Activated CD4-positive, alpha-beta T cell treated with anti-CD3 and anti-CD28 coated beads, Interleukin-2, amount 10 ng/mL, durations not matched to agents 24 days and 14 days (primary cell): ENCODE measurements around the gene EPB41L4B. TPM values are rescaled to one million over a fixed set of nuclear protein-coding genes. Genes with fewer than 3 reads are reported as not detected.
"Not testable (repeated sequence)": the region's sequence is repeated elsewhere in the genome, so short reads cannot be mapped to it uniquely, and the experiment has no call there.

ENCODE experiments used
- DNase-seq: peaks from one replicate; pipeline ENCODE4 v3.0.0; 2022
- H3K27ac Mint-ChIP-seq: one replicate; pipeline ENCODE4 v1.8.0; 2022; ENCODE audit warnings: mild to moderate bottlenecking, mixed read lengths
- H3K27me3 Mint-ChIP-seq: one replicate; pipeline ENCODE4 v1.8.0; 2022; ENCODE audit warnings: mixed read lengths
- H3K36me3 Mint-ChIP-seq: one replicate; pipeline ENCODE4 v1.8.0; 2022; ENCODE audit warnings: low read depth, mild to moderate bottlenecking, mixed read lengths
- H3K4me1 Mint-ChIP-seq: one replicate; pipeline ENCODE4 v1.8.0; 2021; ENCODE audit warnings: mixed read lengths
- H3K4me3 Mint-ChIP-seq: one replicate; pipeline ENCODE4 v1.8.0; 2022; ENCODE audit warnings: mild to moderate bottlenecking, moderate library complexity, mixed read lengths
- H3K9me3 Mint-ChIP-seq: one replicate; pipeline ENCODE4 v1.8.0; 2021; ENCODE audit warnings: mixed read lengths
- intact Hi-C: fragments of 100-400 bp; cut with micrococcal nuclease; formaldehyde crosslinking; loops from one replicate; pipeline ENCODE4 v1.15.1; 2023
- total RNA-seq: library from RNA; stranded (reverse); gene quantifications from 2 replicates; pipeline ENCODE4 v1.2.3, GENCODE V29; 2022

Gene EPB41L4B
- total RNA-seq, 1 donor from 2014 or later, result 1.5 TPM

GRCh38 chr9:109231593-109231992 lies 89.3 kb downstream of the EPB41L4B start:
- H3K27ac Mint-ChIP-seq, result no peak overlapping the region
- H3K36me3 Mint-ChIP-seq, result no peaks in the 10 kb centered on the region
- H3K4me3 Mint-ChIP-seq, result no peak overlapping the region
- intact Hi-C loops, result no loop called here
- H3K9me3 Mint-ChIP-seq, result no peaks in the 10 kb centered on the region
- H3K4me1 Mint-ChIP-seq, result no peaks in the 10 kb centered on the region
- H3K27me3 Mint-ChIP-seq, result peaks cover 33% of the 10 kb centered on the region
- DNase-seq, result no peak

- no peak for DNase-seq
- no peaks in the 10 kb centered on the region for H3K36me3 Mint-ChIP-seq
- no peaks in the 10 kb centered on the region for H3K9me3 Mint-ChIP-seq
- H3K4me1 Mint-ChIP-seq, result no peaks in the 10 kb centered on the region
- intact Hi-C loops, result no loop called here
- peaks cover 34% of the 10 kb centered on the region for H3K27me3 Mint-ChIP-seq
- no peak overlapping the region for H3K27ac Mint-ChIP-seq
- no peak overlapping the region for H3K4me3 Mint-ChIP-seq
Measured at GRCh38 chr9:109230277-109230676, 90.6 kb downstream of the EPB41L4B start.

GRCh38 chr9:109229682-109230081 lies 91.2 kb downstream of the EPB41L4B start:
- no peak overlapping the region for H3K27ac Mint-ChIP-seq
- H3K36me3 Mint-ChIP-seq, result no peaks in the 10 kb centered on the region
- H3K9me3 Mint-ChIP-seq, result no peaks in the 10 kb centered on the region
- no peak overlapping the region for H3K4me3 Mint-ChIP-seq
- H3K27me3 Mint-ChIP-seq, result peaks cover 36% of the 10 kb centered on the region
- H3K4me1 Mint-ChIP-seq, result no peaks in the 10 kb centered on the region
- no peak for DNase-seq
- intact Hi-C loops, result no loop called here

DNA sequence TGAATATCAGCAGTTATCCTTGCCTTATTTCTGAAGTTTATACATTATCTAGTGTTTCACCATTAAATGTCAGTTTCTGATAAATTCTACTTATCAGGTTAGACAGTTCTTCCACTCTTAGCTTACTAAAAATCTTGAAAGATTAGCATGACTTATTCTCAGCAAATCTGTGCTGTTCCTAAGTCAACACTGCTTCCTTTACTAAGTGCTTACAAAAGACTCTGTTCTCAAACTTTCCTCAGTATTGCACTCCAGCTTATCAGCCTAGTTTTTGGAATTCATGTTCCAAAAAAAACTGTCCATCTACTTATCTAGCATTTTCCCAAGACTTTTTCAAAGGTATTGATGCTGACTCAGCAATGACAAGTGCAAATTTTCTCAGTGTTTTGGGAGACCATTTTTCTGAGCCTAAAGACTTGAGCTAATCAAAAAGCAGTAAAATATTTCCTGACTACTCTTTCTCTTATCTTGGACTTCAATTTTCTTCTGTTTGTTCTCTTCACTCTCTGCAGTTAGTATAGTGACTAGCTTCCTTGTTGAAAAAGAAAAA lies 92.7 kb downstream of the EPB41L4B start:
- no peaks in the 10 kb centered on the region for H3K9me3 Mint-ChIP-seq
- H3K27me3 Mint-ChIP-seq, result peaks cover 32% of the 10 kb centered on the region
- DNase-seq, result no peak
- H3K4me3 Mint-ChIP-seq, result no peak overlapping the region
- H3K36me3 Mint-ChIP-seq, result no peaks in the 10 kb centered on the region
- H3K4me1 Mint-ChIP-seq, result no peaks in the 10 kb centered on the region
- intact Hi-C loops, result no loop called here
- H3K27ac Mint-ChIP-seq, result no peak overlapping the region

- no peak overlapping the region for H3K4me3 Mint-ChIP-seq
- H3K27ac Mint-ChIP-seq, result no peak overlapping the region
- H3K4me1 Mint-ChIP-seq, result no peaks in the 10 kb centered on the region
- peaks cover 31% of the 10 kb centered on the region for H3K27me3 Mint-ChIP-seq
- DNase-seq, result no peak
- intact Hi-C loops, result no loop called here
- no peaks in the 10 kb centered on the region for H3K9me3 Mint-ChIP-seq
- no peaks in the 10 kb centered on the region for H3K36me3 Mint-ChIP-seq
Measured at GRCh38 chr9:109225629-109226028, 95.2 kb downstream of the EPB41L4B start.

- intact Hi-C loops, result no loop called here
- H3K4me3 Mint-ChIP-seq, result no peak overlapping the region
- no peaks in the 10 kb centered on the region for H3K36me3 Mint-ChIP-seq
- peaks cover 31% of the 10 kb centered on the region for H3K27me3 Mint-ChIP-seq
- DNase-seq, result no peak
- no peaks in the 10 kb centered on the region for H3K4me1 Mint-ChIP-seq
- H3K9me3 Mint-ChIP-seq, result no peaks in the 10 kb centered on the region
- no peak overlapping the region for H3K27ac Mint-ChIP-seq
Measured at GRCh38 chr9:109224751-109225150, 96.1 kb downstream of the EPB41L4B start.

GRCh38 chr9:109218242-109218641 lies 102.6 kb downstream of the EPB41L4B start:
- DNase-seq, H3K4me3 Mint-ChIP-seq, H3K9me3 Mint-ChIP-seq, intact Hi-C loops, H3K4me1 Mint-ChIP-seq, H3K36me3 Mint-ChIP-seq, H3K27ac Mint-ChIP-seq: not testable (repeated sequence)
- peaks cover 21% of the 10 kb centered on the region for H3K27me3 Mint-ChIP-seq

DNA sequence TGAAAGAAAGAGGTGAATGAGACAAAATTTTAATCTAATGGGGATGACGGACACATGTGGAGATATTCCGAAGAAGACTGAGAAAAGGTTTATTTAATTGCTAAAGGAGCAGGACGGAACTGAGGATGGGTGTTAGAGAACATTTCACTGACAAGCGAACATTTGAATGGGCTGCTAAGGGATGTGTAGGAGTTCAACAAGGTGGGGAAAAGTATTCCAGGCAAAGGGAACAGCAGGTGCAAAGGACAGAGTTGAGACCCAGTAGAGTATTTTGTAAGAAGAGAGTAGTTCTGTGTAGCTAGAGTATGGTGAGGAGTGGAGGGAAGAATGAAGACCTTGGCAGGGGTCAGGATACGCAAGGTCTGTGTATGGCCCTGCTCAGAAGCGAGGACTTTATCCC lies 106.4 kb downstream of the EPB41L4B start:
- no peak for DNase-seq
- Mint-ChIP-seq H3K4me1 (no peaks in the 10 kb centered on the region), H3K9me3 (no peaks in the 10 kb centered on the region), H3K27me3 (peaks cover 22% of the 10 kb centered on the region), H3K27ac (no peak overlapping the region), H3K36me3 (no peaks in the 10 kb centered on the region), H3K4me3 (no peak overlapping the region)
- intact Hi-C loops, result no loop called here

- intact Hi-C loops, result no loop called here
- no peaks in the 10 kb centered on the region for H3K36me3 Mint-ChIP-seq
- H3K4me1 Mint-ChIP-seq, result no peaks in the 10 kb centered on the region
Measured at GRCh38 chr9:109213285-109214121, 107.4 kb downstream of the EPB41L4B start.

GRCh38 chr9:109212768-109213167 lies 108.1 kb downstream of the EPB41L4B start:
- H3K9me3 Mint-ChIP-seq, result no peaks in the 10 kb centered on the region
- H3K36me3 Mint-ChIP-seq, result no peaks in the 10 kb centered on the region
- intact Hi-C loops, result no loop called here
- no peaks in the 10 kb centered on the region for H3K4me1 Mint-ChIP-seq
- no peak overlapping the region for H3K27ac Mint-ChIP-seq
- H3K27me3 Mint-ChIP-seq, result peaks cover 18% of the 10 kb centered on the region
- DNase-seq, result no peak
- no peak overlapping the region for H3K4me3 Mint-ChIP-seq

More at GRCh38 chr9:109213285-109214121, 107.4 kb downstream of the EPB41L4B start:
- H3K27ac Mint-ChIP-seq, result no peak overlapping the region
- H3K27me3 Mint-ChIP-seq, result peaks cover 19% of the 10 kb centered on the region
- DNase-seq, result no peak
- no peak overlapping the region for H3K4me3 Mint-ChIP-seq
- H3K9me3 Mint-ChIP-seq, result no peaks in the 10 kb centered on the region

- H3K27me3 Mint-ChIP-seq, result peaks cover 27% of the 10 kb centered on the region
- H3K9me3 Mint-ChIP-seq, result no peaks in the 10 kb centered on the region
- no peak for DNase-seq
- no peak overlapping the region for H3K4me3 Mint-ChIP-seq
- intact Hi-C loops, result no loop called here
- no peaks in the 10 kb centered on the region for H3K36me3 Mint-ChIP-seq
- no peaks in the 10 kb centered on the region for H3K4me1 Mint-ChIP-seq
- H3K27ac Mint-ChIP-seq, result no peak overlapping the region
Measured at GRCh38 chr9:109206670-109207069, 114.2 kb downstream of the EPB41L4B start.

DNA sequence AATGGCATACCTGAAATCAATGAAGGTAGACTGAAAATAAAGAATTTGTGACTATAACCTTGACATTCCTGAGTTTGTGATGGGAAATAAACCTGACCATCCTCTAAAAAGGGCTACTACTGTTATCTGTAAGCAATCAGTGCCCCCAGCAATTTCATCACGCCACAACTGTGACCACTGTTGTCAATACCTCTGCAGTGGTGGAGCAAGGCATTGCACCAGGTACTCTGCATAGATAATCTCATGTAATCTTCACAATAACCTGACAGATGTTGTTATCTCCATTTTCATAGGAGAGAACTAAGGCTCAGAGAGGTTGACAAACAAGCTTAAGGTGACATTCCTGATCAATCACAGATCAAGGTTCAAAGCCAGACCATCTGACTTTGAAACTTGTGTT lies 115.3 kb downstream of the EPB41L4B start:
- no peak for DNase-seq
- H3K9me3 Mint-ChIP-seq, result no peaks in the 10 kb centered on the region
- intact Hi-C loops, result no loop called here
- no peaks in the 10 kb centered on the region for H3K4me1 Mint-ChIP-seq
- H3K4me3 Mint-ChIP-seq, result no peak overlapping the region
- peaks cover 25% of the 10 kb centered on the region for H3K27me3 Mint-ChIP-seq
- no peak overlapping the region for H3K27ac Mint-ChIP-seq
- no peaks in the 10 kb centered on the region for H3K36me3 Mint-ChIP-seq

DNA sequence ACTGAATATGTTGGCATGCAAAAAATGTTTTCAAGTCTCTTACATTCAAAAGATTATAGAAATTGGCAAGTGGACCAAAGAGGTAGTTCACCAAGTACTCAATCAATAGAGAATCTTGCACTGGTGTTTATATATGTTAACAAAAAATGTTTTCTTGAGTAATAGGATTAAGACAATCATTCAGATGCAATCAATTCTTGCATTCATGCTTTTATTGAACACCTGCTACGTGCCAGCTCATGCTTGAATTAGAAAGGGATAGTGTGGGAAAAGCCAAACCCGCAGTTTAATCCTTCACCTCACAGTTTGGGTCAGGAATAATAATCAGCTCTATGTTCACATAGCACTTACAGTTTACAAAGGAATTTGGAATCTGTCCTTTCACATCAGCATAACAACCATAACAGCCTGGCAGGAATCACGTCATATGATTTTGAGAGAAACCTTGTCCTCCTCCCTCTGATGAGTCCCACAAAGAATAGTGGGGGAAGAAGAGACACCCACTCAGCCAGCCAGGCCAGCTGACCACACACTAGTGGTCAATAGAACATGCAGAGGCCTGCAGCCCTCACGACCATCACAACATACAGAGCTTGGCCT lies 117.0 kb downstream of the EPB41L4B start:
- Mint-ChIP-seq H3K36me3 (no peaks in the 10 kb centered on the region), H3K4me1 (peaks cover 2% of the 10 kb centered on the region), H3K27ac (no peak overlapping the region), H3K27me3 (peaks cover 33% of the 10 kb centered on the region), H3K4me3 (no peak overlapping the region), H3K9me3 (no peaks in the 10 kb centered on the region)
- intact Hi-C loops, result no loop called here
- DNase-seq, result no peak

GRCh38 chr9:109199676-109200075 lies 121.2 kb downstream of the EPB41L4B start:
- H3K27me3 Mint-ChIP-seq, result peaks cover 26% of the 10 kb centered on the region
- H3K27ac Mint-ChIP-seq, result no peak overlapping the region
- H3K36me3 Mint-ChIP-seq, result no peaks in the 10 kb centered on the region
- no peaks in the 10 kb centered on the region for H3K9me3 Mint-ChIP-seq
- peaks cover 2% of the 10 kb centered on the region for H3K4me1 Mint-ChIP-seq
- intact Hi-C loops, result no loop called here
- no peak for DNase-seq
- no peak overlapping the region for H3K4me3 Mint-ChIP-seq
